ENCODE data around the gene ENSA.
A peak's percentile ranks its signal among the peaks of the same experiment; 100 is the strongest.
"Not testable (repeated sequence)": the region's sequence is repeated elsewhere in the genome, so short reads cannot be mapped to it uniquely, and the experiment has no call there.

The ENSA gene

GRCh38 chr1:150621497-150622302, 7.7 kb downstream of the ENSA start:
- DNase-seq = peak; percentile 58 to 62

GRCh38 chr1:150620919-150621318, 8.5 kb downstream of the ENSA start:
- no peak for DNase-seq

GRCh38 chr1:150619576-150620509, 9.6 kb downstream of the ENSA start:
- no peak for DNase-seq

- peak; percentile 30 to 46 for DNase-seq
Measured at GRCh38 chr1:150615346-150616201, 13.8 kb downstream of the ENSA start.

- peak; percentile 48 to 55 for DNase-seq
Measured at GRCh38 chr1:150613061-150613920, 16.1 kb downstream of the ENSA start.

- no peak for DNase-seq
Measured at GRCh38 chr1:150612014-150612345, 17.4 kb downstream of the ENSA start.

GRCh38 chr1:150610576-150610975, 18.8 kb downstream of the ENSA start:
- no peak for DNase-seq

- DNase-seq = no peak
Measured at GRCh38 chr1:150609732-150610131, 19.7 kb downstream of the ENSA start.

GRCh38 chr1:150606463-150607142, 22.8 kb downstream of the ENSA start:
- no peak for DNase-seq

- DNase-seq = not testable (repeated sequence)
Measured at GRCh38 chr1:150605451-150605731, 24.0 kb downstream of the ENSA start.

GRCh38 chr1:150604226-150604588, 25.2 kb downstream of the ENSA start:
- DNase-seq = no peak

GRCh38 chr1:150603711-150604110, 25.7 kb downstream of the ENSA start:
- no peak for DNase-seq

- DNase-seq = not testable (repeated sequence)
Measured at GRCh38 chr1:150602372-150602771, 27.0 kb downstream of the ENSA start.

GRCh38 chr1:150601540-150601939, 27.9 kb downstream of the ENSA start:
- DNase-seq = no peak

- not testable (repeated sequence) for DNase-seq
Measured at GRCh38 chr1:150598346-150598745, 31.1 kb downstream of the ENSA start.

GRCh38 chr1:150596976-150597375, 32.4 kb downstream of the ENSA start:
- no peak for DNase-seq

- DNase-seq = no peak
Measured at GRCh38 chr1:150596095-150596892, 33.1 kb downstream of the ENSA start.

- no peak for DNase-seq
Measured at GRCh38 chr1:150582371-150582770, 47.0 kb downstream of the ENSA start.

- not testable (repeated sequence) for DNase-seq
Measured at GRCh38 chr1:150581962-150582361, 47.5 kb downstream of the ENSA start.

GRCh38 chr1:150581437-150581836, 48.0 kb downstream of the ENSA start:
- not testable (repeated sequence) for DNase-seq

- not testable (repeated sequence) for DNase-seq
Measured at GRCh38 chr1:150580966-150581365, 48.4 kb downstream of the ENSA start.
